Psoas muscle (tissue), 8 donors: ENCODE data around the gene ZC3H18. TPM values are rescaled to one million over a fixed set of nuclear protein-coding genes. Genes with fewer than 3 reads are reported as not detected.

Experiments used
- ATAC-seq, 4 donors: fragments of 200-7000 bp; cut with Tn5 transposase; one replicate each; pipeline ENCODE4 v1.9.1; 2020; ENCODE audit warnings: moderate library complexity in 3 of 4, mild to moderate bottlenecking in 2 of 4
- DNase-seq, 2 donors: peaks; one replicate each; pipeline ENCODE4 v3.0.0-alpha.2; 2020
- H3K27ac ChIP-seq: fragments of 200-600 bp; one replicate; pipeline ENCODE4 v1.8.0; 2022
- H3K27me3 ChIP-seq, 3 donors: fragments of 200-600 bp in 1 of 3; one replicate each; pipeline versions ENCODE4 v1.6.1 to v1.8.0; 2013 to 2022; ENCODE audit warnings: low read length in 2 of 3, mild to moderate bottlenecking in 2 of 3, moderate library complexity in 1 of 3; ENCODE audit not compliant: insufficient read depth in 3 of 3
- H3K36me3 ChIP-seq, 2 donors: fragments of 200-600 bp in 1 of 2; one replicate each; pipeline versions ENCODE4 v1.6.1 to v1.8.0; 2013 to 2022; ENCODE audit warnings: low read depth in 1 of 2, mild to moderate bottlenecking in 1 of 2, moderate library complexity in 1 of 2; ENCODE audit not compliant: insufficient read depth in 1 of 2
- H3K4me1 ChIP-seq: fragments of 200-600 bp; one replicate; pipeline ENCODE4 v1.8.0; 2022
- H3K4me3 ChIP-seq: fragments of 200-600 bp; one replicate; pipeline ENCODE4 v1.8.0; 2022; ENCODE audit warnings: mild to moderate bottlenecking
- H3K9me3 ChIP-seq: fragments of 200-600 bp; one replicate; pipeline ENCODE4 v1.8.0; 2022
- CTCF ChIP-seq: fragments of 200-600 bp; IDR thresholded peaks from one replicate; pipeline ENCODE4 v1.8.0; 2022; ENCODE audit warnings: antibody characterized with exemption
- whole genome bisulfite sequencing, 3 donors: extraction: QIAGEN DNeasy Blood & Tissue Kit; methylation state at CpG; one replicate each; pipeline versions ENCODE4 v1.1.6 to v1.1.7; 2013; 5-methylcytosine and 5-hydroxymethylcytosine counted together
- intact Hi-C, 2 donors: fragments of 100-400 bp; cut with DNase I; formaldehyde crosslinking; loops; one replicate each; pipeline versions ENCODE4 v1.11.0 to v1.14.2; 2022
- polyA plus RNA-seq, 3 donors: library from polyadenylated mRNA; stranded (reverse); fragments of 200-250 nt; gene quantifications; one replicate each; pipeline ENCODE4 v1.2.3, GENCODE V29; 2013
- total RNA-seq, 4 donors: library from RNA; stranded (reverse); fragmentation: NEBNext Ultra II Directional in 2 of 4; extraction: Animal tissue kit (Norgen Biotek cat#: 25700) in 2 of 4; gene quantifications; one replicate each; pipeline versions ENCODE4 v1.2.1 to v1.2.4, GENCODE V29; 2021 to 2023
- donor health status: healthy with polysubstance abuse.
- donor health status: DM: no; HTN: no; CAD: no; lungs with moderate emphysema.
- donor health status: Bipolar disorder and iron deficiency.
- donor health status: healthy.
- donor health status: DM: yes; HTN: yes; CAD: no.
- donor health status: DM: no; HTN: no; CAD: no.
- donor health status: DM: no; HTN: no; CAD: no.
- donor health status: DM: yes; HTN: yes; CAD: no.

Gene ZC3H18
- total and polyA plus RNA-seq, 7 donors, result 19.9 to 36.0 (median 28.5) TPM

- Histone ChIP-seq H3K4me3 (no peak overlapping the region), H3K27me3 (no peaks in the 10 kb centered on the region), H3K9me3 (no peaks in the 10 kb centered on the region), H3K4me1 (no peaks in the 10 kb centered on the region), H3K27ac (no peak overlapping the region), H3K36me3 (peaks cover 5 to 97% of the 10 kb centered on the region in 2 donors)
- 92 to 95% (median 93%) methylated on average over 27 of the region's 27 CpGs for WGBS, 3 donors
- no peak for DNase-seq
- no peak for TF ChIP-seq CTCF
- intact Hi-C loops, result no loop called here
- ATAC-seq, result no peak
Measured at GRCh38 chr16:88627531-88628411, 57.6 kb downstream of the ZC3H18 start.

GRCh38 chr16:88628512-88628974 lies 58.3 kb downstream of the ZC3H18 start:
- peak; percentile 18 for TF ChIP-seq CTCF
- ATAC-seq (peak in 1 of 4 donors; percentile 52), DNase-seq (peak in 1 of 2 donors; percentile 60)
- no peaks in the 10 kb centered on the region for H3K27me3 ChIP-seq
- 36 to 39% (median 38%) methylated on average over 12 of the region's 12 CpGs for WGBS, 3 donors
- H3K4me3 ChIP-seq, result no peak overlapping the region
- intact Hi-C loops, result no loop called here
- peaks cover 5 to 94% of the 10 kb centered on the region in 2 donors for H3K36me3 ChIP-seq
- H3K27ac ChIP-seq, result no peak overlapping the region
- no peaks in the 10 kb centered on the region for H3K9me3 ChIP-seq
- no peaks in the 10 kb centered on the region for H3K4me1 ChIP-seq

- DNase-seq (no peak), ATAC-seq (no peak)
- 84 to 86% (median 86%) methylated on average over 9 of the region's 9 CpGs for WGBS, 3 donors
Measured at GRCh38 chr16:88629835-88630234, 59.6 kb downstream of the ZC3H18 start.

GRCh38 chr16:88630433-88630832 lies 60.2 kb downstream of the ZC3H18 start:
- Histone ChIP-seq H3K4me3 (no peak overlapping the region), H3K4me1 (no peaks in the 10 kb centered on the region), H3K27me3 (no peaks in the 10 kb centered on the region), H3K36me3 (peaks cover 5 to 78% of the 10 kb centered on the region in 2 donors), H3K9me3 (no peaks in the 10 kb centered on the region), H3K27ac (no peak overlapping the region)
- ATAC-seq (no peak), DNase-seq (no peak)
- WGBS, 3 donors, result 82 to 94% (median 91%) methylated on average over 10 to 12 of the region's 12 CpGs
- intact Hi-C loops, result no loop called here
- no peak for TF ChIP-seq CTCF

More at GRCh38 chr16:88629835-88630234, 59.6 kb downstream of the ZC3H18 start:
- H3K9me3 ChIP-seq, result no peaks in the 10 kb centered on the region
- H3K4me3 ChIP-seq, result no peak overlapping the region
- no peaks in the 10 kb centered on the region for H3K4me1 ChIP-seq
- no peak for TF ChIP-seq CTCF
- no peaks in the 10 kb centered on the region for H3K27me3 ChIP-seq
- peaks cover 5 to 84% of the 10 kb centered on the region in 2 donors for H3K36me3 ChIP-seq
- H3K27ac ChIP-seq, result no peak overlapping the region
- intact Hi-C loops, result no loop called here
